ENCODE measurements around the gene CACNA1G.

Gene CACNA1G

GRCh38 chr17:50642071-50642721 lies 81.7 kb downstream of the CACNA1G start:
- ChIA-PET POLR2A (ENCODE audit: low non-redundant PET) (no interaction called here), CTCF (interaction anchor here (0.7 kb wide), 1 partner anchor 40 kb away, joined by 4 read pairs; no protein-coding TSS in a partner anchor)
- H3K27ac ChIP-seq, result peak overlapping the region; percentile 98
- no peak for TF ChIP-seq CTCF (conservative IDR thresholded peaks at IDR 0.05; ENCODE audit: low read depth)
- no peak for DNase-seq (ENCODE audit: low spot score)

GRCh38 chr17:50642722-50643656 lies 82.5 kb downstream of the CACNA1G start:
- POLR2A ChIA-PET (ENCODE audit: low non-redundant PET), result no interaction called here
- CTCF ChIA-PET, result no interaction called here
- DNase-seq (ENCODE audit: low spot score), result no peak
- no peak for TF ChIP-seq CTCF (conservative IDR thresholded peaks at IDR 0.05; ENCODE audit: low read depth)
- H3K27ac ChIP-seq, result peak overlapping the region; percentile 98

- ChIA-PET POLR2A (ENCODE audit: low non-redundant PET) (no interaction called here), CTCF (no interaction called here)
- DNase-seq (ENCODE audit: low spot score), result no peak
- H3K27ac ChIP-seq, result peak overlapping the region; percentile 39; the same call in 1 of the 2 replicates
- TF ChIP-seq CTCF (conservative IDR thresholded peaks at IDR 0.05; ENCODE audit: low read depth), result no peak
Measured at GRCh38 chr17:50645748-50646682, 85.5 kb downstream of the CACNA1G start.

- no peak for TF ChIP-seq CTCF (conservative IDR thresholded peaks at IDR 0.05; ENCODE audit: low read depth)
- POLR2A ChIA-PET (ENCODE audit: low non-redundant PET), result interaction anchor here (0.5 kb wide), 1 partner anchor 58 kb away, joined by 12 read pairs; no protein-coding TSS in a partner anchor
- H3K27ac ChIP-seq, result peak overlapping the region; percentile 39; the same call in 1 of the 2 replicates
- CTCF ChIA-PET, result interaction anchor here (0.6 to 0.8 kb wide), 2 partner anchors 9 to 10 kb away, joined by 3 read pairs; no protein-coding TSS in a partner anchor
- no peak for DNase-seq (ENCODE audit: low spot score)
Measured at GRCh38 chr17:50647187-50647586, 86.7 kb downstream of the CACNA1G start.

- CTCF ChIA-PET, result interaction anchor here (0.6 to 0.7 kb wide), 2 partner anchors 10 to 520 kb away, joined by 3 read pairs; no protein-coding TSS in a partner anchor
- POLR2A ChIA-PET (ENCODE audit: low non-redundant PET), result no interaction called here
- DNase-seq (ENCODE audit: low spot score), result peak; percentile 45
- H3K27ac ChIP-seq, result peak overlapping the region; percentile 32; the same call in 1 of the 2 replicates
- no peak for TF ChIP-seq CTCF (conservative IDR thresholded peaks at IDR 0.05; ENCODE audit: low read depth)
Measured at GRCh38 chr17:50649042-50649908, 88.8 kb downstream of the CACNA1G start.

Data from RWPE1 (cell line).